ENCODE data around the gene PPP1R36.
A peak's percentile ranks its signal among the peaks of the same experiment; 100 is the strongest.
"Not testable (repeated sequence)": the region's sequence is repeated elsewhere in the genome, so short reads cannot be mapped to it uniquely, and the experiment has no call there.

The PPP1R36 gene, protein sequence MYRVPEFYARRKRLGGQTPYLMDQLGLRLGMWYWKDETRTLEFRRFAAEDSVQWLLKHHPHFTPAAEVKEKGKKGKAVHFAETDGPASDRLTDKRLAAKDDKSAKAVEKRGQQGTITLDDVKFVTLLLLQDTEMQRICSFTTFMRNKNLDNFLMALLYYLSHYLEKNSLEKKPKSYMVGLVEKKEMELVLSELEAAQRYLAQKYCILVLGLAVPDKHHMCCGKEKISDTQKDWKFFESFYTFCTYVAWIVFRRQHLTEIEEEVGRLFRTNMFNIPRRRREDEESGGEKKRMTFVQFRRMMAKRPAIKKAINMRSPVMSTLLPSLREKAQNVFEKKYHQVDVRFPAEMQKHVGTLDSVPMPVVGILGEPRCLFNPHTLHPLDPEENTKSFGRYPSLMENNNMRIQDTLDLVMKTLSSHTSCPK

DNA sequence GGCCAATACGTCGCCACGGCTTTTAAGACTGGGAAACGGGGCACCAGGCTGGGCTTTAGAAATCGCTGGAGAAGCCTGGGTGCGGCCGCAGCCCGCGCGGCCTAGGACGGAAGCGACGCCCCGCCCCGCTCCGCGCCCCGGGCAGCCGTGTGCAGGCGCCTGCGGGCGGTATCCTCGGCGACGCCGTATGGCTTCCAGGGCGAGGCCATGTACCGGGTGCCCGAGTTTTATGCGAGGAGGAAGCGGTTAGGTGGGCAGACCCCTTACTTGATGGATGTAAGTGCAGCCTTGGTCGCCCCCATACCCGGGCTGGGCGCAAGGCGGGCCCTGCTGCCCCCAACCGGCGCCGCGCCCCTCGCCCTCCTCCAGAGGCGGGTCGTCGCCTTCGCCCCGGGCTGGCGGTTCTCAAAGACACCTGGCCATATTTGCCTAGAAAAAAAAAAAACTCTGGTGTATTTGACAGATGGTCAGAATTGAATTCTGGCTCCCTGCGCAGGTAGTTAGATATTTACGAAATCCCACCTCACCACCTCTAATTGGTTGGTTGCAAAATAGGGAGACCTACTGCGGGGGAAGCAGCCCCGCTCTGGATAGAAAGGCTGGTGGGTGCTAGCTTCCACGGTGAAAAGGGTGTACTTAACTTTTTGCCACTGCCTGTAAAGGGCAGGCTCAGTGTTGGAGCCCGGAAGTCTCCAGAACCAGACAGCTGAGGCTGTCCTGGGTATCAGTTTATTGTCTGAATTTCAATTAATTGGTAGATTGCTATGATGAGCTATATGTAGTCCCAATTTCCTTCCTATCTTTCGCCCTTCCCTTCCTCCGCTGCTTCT, at the start of gene PPP1R36:
Gene PPP1R36, plus strand, starts transcription at position 171 of the 830 bp plus-strand sequence. Its CDS starts 37 bp downstream, at position 208.
- peak; percentile 67 for DNase-seq

GRCh38 chr14:64500088-64500487, 49.7 kb upstream of the PPP1R36 start:
- no peak for DNase-seq

- DNase-seq, result no peak
Observed at GRCh38 chr14:64501411-64502171, 48.2 kb upstream of the PPP1R36 start.

- DNase-seq, result no peak
Observed at GRCh38 chr14:64502456-64502855, 47.3 kb upstream of the PPP1R36 start.

GRCh38 chr14:64502887-64503433, 46.8 kb upstream of the PPP1R36 start:
- DNase-seq, result no peak

- peak; percentile 69 for DNase-seq
Observed at GRCh38 chr14:64503434-64504309, 46.1 kb upstream of the PPP1R36 start, which contains the start of gene ZBTB25. ZBTB25 (minus strand) TSS chr14:64503838; CDS start chr14:64490533, 13,305 bp downstream.

- peak; percentile 74 for DNase-seq
Observed at GRCh38 chr14:64504310-64504896, 45.4 kb upstream of the PPP1R36 start, which contains the start of gene ZBTB1. ZBTB1 (plus strand) TSS chr14:64504770; CDS start chr14:64521505, 16,735 bp downstream.

GRCh38 chr14:64504897-64505794, 44.6 kb upstream of the PPP1R36 start:
- DNase-seq, result peak; percentile 65

DNA sequence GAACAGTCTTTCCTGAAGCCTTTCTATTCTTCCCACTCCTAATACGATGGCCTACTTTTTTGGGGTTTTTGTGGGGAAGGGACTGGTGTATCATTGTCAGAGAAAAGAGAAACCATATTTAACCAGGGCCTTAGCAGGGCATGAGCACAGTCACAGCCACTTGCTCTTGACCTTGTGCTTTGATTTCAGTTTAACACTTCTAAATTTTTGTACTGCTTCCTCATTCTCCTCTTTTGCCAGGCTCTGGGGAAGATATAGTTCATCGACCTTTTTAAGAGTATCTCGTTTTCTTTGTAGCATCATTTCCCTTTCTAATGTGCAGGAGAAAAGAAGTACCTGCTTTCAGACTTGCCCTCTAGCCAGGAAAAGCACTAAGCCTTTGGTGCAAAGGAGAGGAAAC, 43.0 kb upstream of the PPP1R36 start:
- no peak for DNase-seq

DNA sequence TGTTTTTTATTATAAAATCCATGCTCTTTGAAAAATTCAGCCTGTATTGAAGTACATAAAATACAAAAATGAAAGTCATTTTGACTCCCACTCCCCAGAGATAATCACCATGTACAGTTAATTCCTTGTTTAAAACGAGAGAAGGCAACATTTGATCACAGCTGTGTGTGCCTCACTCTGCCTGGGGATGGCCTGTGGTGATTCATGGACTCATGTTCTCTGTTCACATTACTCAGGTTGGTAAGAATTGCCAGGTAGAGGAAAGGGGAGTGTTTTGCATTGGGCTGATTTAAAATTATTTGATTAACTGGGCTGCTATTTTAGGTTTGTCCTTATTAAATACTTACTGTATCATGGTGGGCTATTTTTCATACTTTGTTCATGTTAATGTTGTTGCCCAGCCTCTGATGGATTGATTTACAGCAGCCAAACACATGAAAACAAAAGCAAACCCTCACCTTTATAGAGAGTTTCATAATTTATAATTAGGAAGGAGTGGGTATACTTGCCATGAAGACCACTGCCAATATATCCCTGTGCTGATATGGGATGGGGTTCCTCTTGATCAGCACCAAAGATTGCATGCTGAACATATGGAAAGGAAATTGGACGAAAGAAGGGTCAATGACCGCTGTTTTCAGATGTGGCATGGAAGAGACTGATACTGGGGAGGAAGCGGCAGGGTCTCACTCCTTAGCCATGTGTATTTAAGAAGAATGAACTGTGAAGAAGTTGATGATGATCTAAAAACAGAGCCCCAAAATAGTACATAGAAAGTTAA, 42.2 kb upstream of the PPP1R36 start:
- DNase-seq, result no peak

DNA sequence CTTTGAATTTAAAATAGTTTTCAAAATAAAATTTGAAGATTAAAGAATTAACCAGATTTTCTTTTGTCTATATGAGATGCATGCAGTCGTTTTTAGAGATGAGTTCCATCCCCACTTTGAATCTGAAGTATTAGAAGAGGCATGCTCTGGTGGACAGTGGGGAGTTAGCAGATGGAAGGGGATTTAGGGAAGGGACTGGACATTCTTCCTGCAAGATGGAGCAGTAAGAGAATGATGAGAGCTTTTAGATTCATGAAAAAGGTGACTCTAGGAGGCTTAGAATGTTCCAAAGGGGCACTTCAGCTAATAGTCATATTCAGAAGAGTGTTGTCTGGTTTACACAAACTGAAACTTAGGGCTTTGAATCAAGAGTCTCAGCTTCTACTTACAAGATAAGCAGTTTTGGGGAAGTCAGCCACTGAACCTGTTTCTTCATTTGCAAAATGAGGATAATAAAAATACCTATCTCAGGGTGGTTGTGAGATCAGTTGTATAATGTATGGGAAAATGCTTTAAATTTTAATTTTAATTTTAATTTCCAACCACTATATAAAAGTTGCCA, 41.5 kb upstream of the PPP1R36 start:
- DNase-seq, result no peak

GRCh38 chr14:64509036-64509435, 40.7 kb upstream of the PPP1R36 start:
- DNase-seq, result no peak

GRCh38 chr14:64510825-64511671, 38.7 kb upstream of the PPP1R36 start:
- peak; percentile 50 for DNase-seq

DNA sequence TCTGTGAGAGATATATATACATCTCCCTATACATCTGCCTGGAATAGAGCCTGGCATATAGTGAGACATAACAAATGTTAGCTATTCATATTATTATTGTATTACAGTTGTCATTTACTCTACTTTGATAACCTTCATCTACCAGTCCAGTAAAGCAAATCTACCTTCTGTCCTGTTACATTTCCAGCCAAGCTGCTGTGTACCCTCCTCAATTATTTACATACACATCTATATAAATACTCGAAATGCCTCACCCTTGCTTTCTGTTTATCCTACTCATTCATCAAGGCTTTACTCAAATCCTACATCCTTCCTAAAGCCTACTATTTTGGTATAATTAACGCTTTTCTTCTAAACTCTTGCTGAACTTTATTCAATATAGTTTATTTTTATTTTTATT, 36.5 kb upstream of the PPP1R36 start:
- no peak for DNase-seq

DNA sequence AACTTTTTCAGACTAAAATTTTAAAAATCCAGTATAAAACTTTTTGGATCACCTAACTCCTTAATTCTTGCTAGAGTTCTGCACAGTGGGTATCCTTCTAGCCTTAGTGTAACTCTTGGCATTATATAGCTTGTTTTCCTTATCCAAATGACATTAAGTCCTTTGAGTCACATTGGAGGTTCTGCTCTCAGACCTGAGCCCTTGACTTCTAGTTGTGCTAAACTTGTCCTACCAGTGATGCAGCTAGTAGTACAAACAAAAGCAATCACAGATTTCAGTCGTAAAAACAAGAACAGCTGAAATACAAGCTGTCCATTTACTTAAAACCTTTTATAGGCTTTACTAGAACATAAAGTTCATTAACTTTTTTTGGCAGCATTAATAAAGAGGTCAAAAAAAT, 34.7 kb upstream of the PPP1R36 start:
- DNase-seq, result no peak

GRCh38 chr14:64516969-64517368, 32.8 kb upstream of the PPP1R36 start:
- DNase-seq, result no peak

DNA sequence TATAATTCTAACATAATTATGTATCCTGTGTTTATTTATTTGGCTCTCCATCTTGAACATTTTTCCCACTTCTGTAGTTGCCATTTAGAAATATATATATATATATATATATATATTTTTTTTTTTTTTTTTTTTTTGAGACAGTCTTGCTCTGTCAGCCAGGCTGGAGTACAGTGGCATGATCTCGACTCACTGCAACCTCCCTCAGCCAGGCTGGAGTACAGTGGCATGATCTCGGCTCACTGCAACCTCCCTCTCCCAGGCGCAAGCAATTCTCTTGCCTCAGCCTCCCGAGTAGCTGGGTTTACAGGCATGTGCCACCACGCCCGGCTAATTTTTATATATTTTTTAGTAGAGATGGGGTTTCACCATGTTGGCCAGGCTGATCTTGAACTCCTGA, 32.1 kb upstream of the PPP1R36 start:
- DNase-seq, result not testable (repeated sequence)

DNA sequence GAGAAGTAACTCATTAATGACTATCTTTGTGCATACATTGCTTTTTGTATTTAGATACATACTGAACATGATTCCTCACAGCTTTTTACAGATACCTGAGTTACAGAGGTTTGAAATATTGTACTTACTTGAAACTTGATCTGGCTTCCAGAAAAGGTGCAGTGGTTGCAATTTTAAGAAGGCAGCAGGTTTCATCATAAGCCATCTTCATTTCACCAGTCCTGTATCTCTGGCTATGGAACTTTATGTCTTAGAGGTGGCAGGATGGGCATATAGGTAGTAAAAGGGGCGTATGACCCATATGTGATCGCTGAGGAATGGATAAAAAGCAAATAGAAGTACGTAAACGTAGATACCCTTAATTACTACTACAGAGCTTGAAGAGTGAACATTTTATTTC, 31.5 kb upstream of the PPP1R36 start:
- no peak for DNase-seq
